ENCODE results near the gene AMZ1.

The AMZ1 gene

GRCh38 chr7:2708547-2709310 is 20.7 kb downstream of the AMZ1 start:
- Histone ChIP-seq H3K4me3 (ENCODE audit: low read length) (peak overlapping the region; percentile 87), H3K27me3 (ENCODE audit: low read depth, low read length) (no peaks in the 10 kb centered on the region), H3K79me2 (ENCODE audit: low read length) (no peaks in the 10 kb centered on the region), H3K27ac (ENCODE audit: low read length) (0 out of 2 replicates have a peak overlapping the region, but pooled peaks have one; percentile 24), H3K4me2 (ENCODE audit: low read length) (peak overlapping the region; percentile 100), H3K4me1 (ENCODE audit: low read length) (peaks cover 25% of the 10 kb centered on the region), H3K9ac (ENCODE audit: low read length) (peak overlapping the region; percentile 85), H4K20me1 (ENCODE audit: insufficient read depth, low read length) (no peaks in the 10 kb centered on the region), H3K9me3 (ENCODE audit: insufficient read depth, low read length) (no peaks in the 10 kb centered on the region), H2AFZ (ENCODE audit: low read depth, low read length) (peak overlapping the region; percentile 39; the same call in 1 of the 2 replicates), H3K36me3 (replicated peaks; ENCODE audit: low read depth, low read length) (no peaks in the 10 kb centered on the region)
- TF ChIP-seq CTCF (IDR thresholded peaks at IDR 0.05; ENCODE audit: low read depth, low read length) (no peak), EZH2phosphoT487 (IDR thresholded peaks at IDR 0.05; ENCODE audit: low read depth) (no peak)

GRCh38 chr7:2709553-2710285 is 21.7 kb downstream of the AMZ1 start:
- Histone ChIP-seq H4K20me1 (ENCODE audit: insufficient read depth, low read length) (no peaks in the 10 kb centered on the region), H3K9me3 (ENCODE audit: insufficient read depth, low read length) (no peaks in the 10 kb centered on the region), H3K79me2 (ENCODE audit: low read length) (no peaks in the 10 kb centered on the region), H3K27ac (ENCODE audit: low read length) (peak overlapping the region; percentile 76), H3K4me1 (ENCODE audit: low read length) (peaks cover 25% of the 10 kb centered on the region), H3K36me3 (replicated peaks; ENCODE audit: low read depth, low read length) (no peaks in the 10 kb centered on the region), H3K9ac (ENCODE audit: low read length) (peak overlapping the region; percentile 85), H3K4me3 (ENCODE audit: low read length) (peak overlapping the region; percentile 87), H3K4me2 (ENCODE audit: low read length) (peak overlapping the region; percentile 100), H2AFZ (ENCODE audit: low read depth, low read length) (peak overlapping the region; percentile 39), H3K27me3 (ENCODE audit: low read depth, low read length) (no peaks in the 10 kb centered on the region)
- peak; percentile 78 for TF ChIP-seq CTCF (IDR thresholded peaks at IDR 0.05; ENCODE audit: low read depth, low read length)
- TF ChIP-seq EZH2phosphoT487 (IDR thresholded peaks at IDR 0.05; ENCODE audit: low read depth): no peak

- Histone ChIP-seq H3K4me2 (ENCODE audit: low read length) (peak overlapping the region; percentile 100), H3K27ac (ENCODE audit: low read length) (peak overlapping the region; percentile 76), H3K4me1 (ENCODE audit: low read length) (peaks cover 29% of the 10 kb centered on the region), H3K36me3 (replicated peaks; ENCODE audit: low read depth, low read length) (no peaks in the 10 kb centered on the region), H3K9me3 (ENCODE audit: insufficient read depth, low read length) (no peaks in the 10 kb centered on the region), H3K4me3 (ENCODE audit: low read length) (peak overlapping the region; percentile 87), H3K79me2 (ENCODE audit: low read length) (no peaks in the 10 kb centered on the region), H3K27me3 (ENCODE audit: low read depth, low read length) (no peaks in the 10 kb centered on the region), H3K9ac (ENCODE audit: low read length) (peak overlapping the region; percentile 85), H4K20me1 (ENCODE audit: insufficient read depth, low read length) (no peaks in the 10 kb centered on the region), H2AFZ (ENCODE audit: low read depth, low read length) (peak overlapping the region; percentile 21; the same call in 1 of the 2 replicates)
- TF ChIP-seq EZH2phosphoT487 (IDR thresholded peaks at IDR 0.05; ENCODE audit: low read depth): no peak
- TF ChIP-seq CTCF (IDR thresholded peaks at IDR 0.05; ENCODE audit: low read depth, low read length): no peak
These were observed 22.3 kb downstream of the AMZ1 start for GRCh38 chr7:2710286-2710655.
